Progenitor cell of endocrine pancreas (in vitro differentiated cells): ENCODE measurements around the gene PPP2CA. TPM values are rescaled to one million over a fixed set of nuclear protein-coding genes. Genes with fewer than 3 reads are reported as not detected.

Source experiments
- DNase-seq: peaks from one replicate; pipeline ENCODE4 v3.0.0; 2021; ENCODE audit warnings: low spot score; ENCODE audit not compliant: unreplicated experiment
- H3K27ac Mint-ChIP-seq: 2 replicates; pipeline ENCODE4 v1.8.0; 2021; ENCODE audit warnings: mild to moderate bottlenecking, moderate library complexity, mixed read lengths
- H3K27me3 Mint-ChIP-seq: 2 replicates; pipeline ENCODE4 v1.8.0; 2021; ENCODE audit warnings: mixed read lengths
- H3K36me3 Mint-ChIP-seq: 2 replicates; pipeline ENCODE4 v1.8.0; 2022; ENCODE audit warnings: mixed read lengths; ENCODE audit not compliant: insufficient read depth
- H3K4me1 Mint-ChIP-seq: 2 replicates; pipeline ENCODE4 v1.8.0; 2021; ENCODE audit warnings: low read depth, mixed read lengths
- H3K4me3 Mint-ChIP-seq: 2 replicates; pipeline ENCODE4 v1.8.0; 2021; ENCODE audit warnings: low read depth, mild to moderate bottlenecking, moderate library complexity, mixed read lengths
- H3K9me3 Mint-ChIP-seq: 2 replicates; pipeline ENCODE4 v1.8.0; 2021; ENCODE audit warnings: low read depth, mixed read lengths
- CTCF ChIP-seq: fragments of 200-600 bp; sonication (generic); IDR thresholded peaks from one replicate; pipeline ENCODE4 v1.5.0; 2021; ENCODE audit warnings: antibody characterized with exemption, mild to moderate bottlenecking; ENCODE audit not compliant: unreplicated experiment
- total RNA-seq: library from RNA; stranded (reverse); gene quantifications from 2 replicates; pipeline ENCODE4 v1.2.1, GENCODE V29; 2021

The PPP2CA gene
- total RNA-seq, 1 donor from 2014 or later = 157 TPM

GRCh38 chr5:134209477-134210245 lies 16.2 kb downstream of the PPP2CA start:
- H3K9me3 Mint-ChIP-seq = peaks cover 9% of the 10 kb centered on the region
- H3K27me3 Mint-ChIP-seq = no peaks in the 10 kb centered on the region
- no peak for TF ChIP-seq CTCF
- H3K27ac Mint-ChIP-seq = peak overlapping the region; percentile 45
- H3K4me1 Mint-ChIP-seq = peaks cover 7% of the 10 kb centered on the region
- peaks cover 18% of the 10 kb centered on the region for H3K36me3 Mint-ChIP-seq
- no peak overlapping the region for H3K4me3 Mint-ChIP-seq
- DNase-seq = no peak

- no peak overlapping the region for H3K4me3 Mint-ChIP-seq
- TF ChIP-seq CTCF = no peak
- H3K27ac Mint-ChIP-seq = peak overlapping the region; percentile 82
Observed at GRCh38 chr5:134207696-134208095, 18.2 kb downstream of the PPP2CA start.

GRCh38 chr5:134206627-134207160 lies 19.2 kb downstream of the PPP2CA start:
- Mint-ChIP-seq H3K4me3 (no peak overlapping the region), H3K9me3 (no peaks in the 10 kb centered on the region), H3K27ac (peak overlapping the region; percentile 71), H3K4me1 (peaks cover 7% of the 10 kb centered on the region), H3K27me3 (no peaks in the 10 kb centered on the region), H3K36me3 (peaks cover 10% of the 10 kb centered on the region)
- no peak for TF ChIP-seq CTCF
- DNase-seq = no peak

More at GRCh38 chr5:134207696-134208095, 18.2 kb downstream of the PPP2CA start:
- H3K36me3 Mint-ChIP-seq = peaks cover 9% of the 10 kb centered on the region
- H3K9me3 Mint-ChIP-seq = peaks cover 6% of the 10 kb centered on the region
- no peak for DNase-seq
- H3K27me3 Mint-ChIP-seq = no peaks in the 10 kb centered on the region
- peaks cover 7% of the 10 kb centered on the region for H3K4me1 Mint-ChIP-seq

- Mint-ChIP-seq H3K9me3 (no peaks in the 10 kb centered on the region), H3K27me3 (no peaks in the 10 kb centered on the region), H3K4me3 (no peak overlapping the region), H3K4me1 (peaks cover 7% of the 10 kb centered on the region), H3K36me3 (peaks cover 20% of the 10 kb centered on the region), H3K27ac (peak overlapping the region; percentile 53)
- no peak for DNase-seq
- no peak for TF ChIP-seq CTCF
Observed at GRCh38 chr5:134204575-134204974, 21.3 kb downstream of the PPP2CA start.

- no peaks in the 10 kb centered on the region for H3K27me3 Mint-ChIP-seq
- H3K27ac Mint-ChIP-seq = no peak overlapping the region
- H3K4me1 Mint-ChIP-seq = no peaks in the 10 kb centered on the region
- H3K9me3 Mint-ChIP-seq = no peaks in the 10 kb centered on the region
- H3K36me3 Mint-ChIP-seq = peaks cover 26% of the 10 kb centered on the region
- TF ChIP-seq CTCF = no peak
- no peak for DNase-seq
- no peak overlapping the region for H3K4me3 Mint-ChIP-seq
Observed at GRCh38 chr5:134203630-134204029, 22.2 kb downstream of the PPP2CA start.
